Measurements from ENCODE around the gene DMRT1.

Gene DMRT1

GRCh38 chr9:1001838-1002237, 160.3 kb downstream of the DMRT1 start:
- DNase-seq (ENCODE audit: low spot score), result no peak

- DNase-seq (ENCODE audit: low spot score), result no peak
Measured at GRCh38 chr9:1002678-1003077, 161.2 kb downstream of the DMRT1 start.

- DNase-seq (ENCODE audit: low spot score), result peak; percentile 13
Measured at GRCh38 chr9:1005043-1005667, 163.7 kb downstream of the DMRT1 start.

GRCh38 chr9:1007312-1007711, 165.8 kb downstream of the DMRT1 start:
- DNase-seq (ENCODE audit: low spot score), result no peak

- no peak for DNase-seq (ENCODE audit: low spot score)
Measured at GRCh38 chr9:1008216-1008615, 166.7 kb downstream of the DMRT1 start.

GRCh38 chr9:1009101-1009707, 167.7 kb downstream of the DMRT1 start:
- DNase-seq (ENCODE audit: low spot score), result peak; percentile 66

- no peak for DNase-seq (ENCODE audit: low spot score)
Measured at GRCh38 chr9:1013021-1013420, 171.5 kb downstream of the DMRT1 start.

- DNase-seq (ENCODE audit: low spot score), result no peak
Measured at GRCh38 chr9:1014225-1014624, 172.7 kb downstream of the DMRT1 start.

- no peak for DNase-seq (ENCODE audit: low spot score)
Measured at GRCh38 chr9:1014640-1015039, 173.1 kb downstream of the DMRT1 start.

GRCh38 chr9:1018121-1018520, 176.6 kb downstream of the DMRT1 start:
- no peak for DNase-seq (ENCODE audit: low spot score)

Data from cerebellar cortex (tissue), 1 donor.